Mesothelial cell of epicardium (in vitro differentiated cells): ENCODE results near the gene CALML3. TPM values are rescaled to one million over a fixed set of nuclear protein-coding genes. Genes with fewer than 3 reads are reported as not detected.

Source experiments
- DNase-seq, 2 experiments: peaks; one replicate each; pipeline ENCODE4 v3.0.0; 2021; ENCODE audit warnings: low spot score in 2 of 2; ENCODE audit not compliant: unreplicated experiment in 2 of 2
- H3K27ac Mint-ChIP-seq: 2 replicates; pipeline ENCODE4 v1.8.0; 2021; ENCODE audit warnings: mixed read lengths
- H3K27me3 Mint-ChIP-seq: 2 replicates; pipeline ENCODE4 v1.8.0; 2021; ENCODE audit warnings: low read depth, mixed read lengths
- H3K36me3 Mint-ChIP-seq: 2 replicates; pipeline ENCODE4 v1.8.0; 2021; ENCODE audit warnings: mixed read lengths
- H3K4me1 Mint-ChIP-seq: 2 replicates; pipeline ENCODE4 v1.8.0; 2021; ENCODE audit warnings: mixed read lengths
- H3K4me3 Mint-ChIP-seq: 2 replicates; pipeline ENCODE4 v1.8.0; 2021; ENCODE audit warnings: mild to moderate bottlenecking, moderate library complexity, mixed read lengths
- H3K9me3 Mint-ChIP-seq: 2 replicates; pipeline ENCODE4 v1.8.0; 2021; ENCODE audit warnings: mixed read lengths
- CTCF ChIP-seq: fragments of 200-600 bp; sonication (generic); IDR thresholded peaks from one replicate; pipeline ENCODE4 v1.5.0; 2021; ENCODE audit warnings: antibody characterized with exemption; ENCODE audit not compliant: unreplicated experiment
- total RNA-seq: library from RNA; stranded (reverse); gene quantifications from 3 replicates; pipeline ENCODE4 v1.2.1, GENCODE V29; 2021

Gene CALML3
- total RNA-seq, 1 donor from 2014 or later, result 0.07 TPM

GRCh38 chr10:5490032-5490431, 34.7 kb upstream of the CALML3 start:
- H3K27ac Mint-ChIP-seq, result no peak overlapping the region
- H3K4me1 Mint-ChIP-seq, result peaks cover 23% of the 10 kb centered on the region
- DNase-seq, result no peak
- H3K27me3 Mint-ChIP-seq, result no peaks in the 10 kb centered on the region
- no peak overlapping the region for H3K4me3 Mint-ChIP-seq
- TF ChIP-seq CTCF, result no peak
- peaks cover 1% of the 10 kb centered on the region for H3K36me3 Mint-ChIP-seq
- H3K9me3 Mint-ChIP-seq, result peaks cover 5% of the 10 kb centered on the region

GRCh38 chr10:5490698-5491464, 33.9 kb upstream of the CALML3 start:
- TF ChIP-seq CTCF, result no peak
- H3K4me3 Mint-ChIP-seq, result no peak overlapping the region
- H3K27ac Mint-ChIP-seq, result no peak overlapping the region
- peaks cover 5% of the 10 kb centered on the region for H3K9me3 Mint-ChIP-seq
- no peak for DNase-seq
- H3K36me3 Mint-ChIP-seq, result peaks cover 1% of the 10 kb centered on the region
- peaks cover 25% of the 10 kb centered on the region for H3K4me1 Mint-ChIP-seq
- H3K27me3 Mint-ChIP-seq, result no peaks in the 10 kb centered on the region

GRCh38 chr10:5491477-5491876, 33.3 kb upstream of the CALML3 start:
- DNase-seq, result no peak
- no peak for TF ChIP-seq CTCF
- H3K27me3 Mint-ChIP-seq, result no peaks in the 10 kb centered on the region
- H3K4me1 Mint-ChIP-seq, result peaks cover 24% of the 10 kb centered on the region
- peaks cover 5% of the 10 kb centered on the region for H3K9me3 Mint-ChIP-seq
- H3K4me3 Mint-ChIP-seq, result no peak overlapping the region
- H3K27ac Mint-ChIP-seq, result no peak overlapping the region
- H3K36me3 Mint-ChIP-seq, result peaks cover 1% of the 10 kb centered on the region

- peaks cover 1% of the 10 kb centered on the region for H3K36me3 Mint-ChIP-seq
- H3K27me3 Mint-ChIP-seq, result no peaks in the 10 kb centered on the region
- no peak overlapping the region for H3K27ac Mint-ChIP-seq
- no peak for TF ChIP-seq CTCF
- no peak overlapping the region for H3K4me3 Mint-ChIP-seq
- peaks cover 5% of the 10 kb centered on the region for H3K9me3 Mint-ChIP-seq
- no peak for DNase-seq
- peaks cover 19% of the 10 kb centered on the region for H3K4me1 Mint-ChIP-seq
These were observed 32.4 kb upstream of the CALML3 start for GRCh38 chr10:5492322-5492855.

- Mint-ChIP-seq H3K36me3 (peaks cover 1% of the 10 kb centered on the region), H3K4me3 (no peak overlapping the region), H3K27me3 (no peaks in the 10 kb centered on the region), H3K4me1 (peaks cover 19% of the 10 kb centered on the region), H3K9me3 (peaks cover 5% of the 10 kb centered on the region), H3K27ac (peak overlapping the region; percentile 70)
- no peak for DNase-seq
- TF ChIP-seq CTCF, result no peak
These were observed 31.7 kb upstream of the CALML3 start for GRCh38 chr10:5492929-5493576.
